ENCODE measurements around the gene RHOB.
"Not testable (repeated sequence)": the region's sequence is repeated elsewhere in the genome, so short reads cannot be mapped to it uniquely, and the experiment has no call there.

The RHOB gene

GRCh38 chr2:20454036-20454981 lies 7.4 kb downstream of the RHOB start:
- DNase-seq = no peak

- no peak for DNase-seq
These were observed 8.3 kb downstream of the RHOB start for GRCh38 chr2:20455076-20455587.

- no peak for DNase-seq
These were observed 9.3 kb downstream of the RHOB start for GRCh38 chr2:20456116-20456571.

- no peak for DNase-seq
These were observed 10.0 kb downstream of the RHOB start for GRCh38 chr2:20456636-20457426.

- DNase-seq = no peak
These were observed 11.1 kb downstream of the RHOB start for GRCh38 chr2:20457661-20458630.

- not testable (repeated sequence) for DNase-seq
These were observed 12.0 kb downstream of the RHOB start for GRCh38 chr2:20458737-20459484.

- no peak for DNase-seq
These were observed 19.0 kb downstream of the RHOB start for GRCh38 chr2:20465716-20466394.

- DNase-seq = no peak
These were observed 21.1 kb downstream of the RHOB start for GRCh38 chr2:20467789-20468548.

GRCh38 chr2:20468549-20469500 lies 22.0 kb downstream of the RHOB start:
- DNase-seq = no peak

- DNase-seq = no peak
These were observed 22.7 kb downstream of the RHOB start for GRCh38 chr2:20469595-20469994.

GRCh38 chr2:20470211-20470610 lies 23.3 kb downstream of the RHOB start:
- no peak for DNase-seq

GRCh38 chr2:20471148-20471547 lies 24.3 kb downstream of the RHOB start:
- no peak for DNase-seq

- DNase-seq = no peak
These were observed 25.2 kb downstream of the RHOB start for GRCh38 chr2:20471902-20472559.

- no peak for DNase-seq
These were observed 25.7 kb downstream of the RHOB start for GRCh38 chr2:20472569-20472968.

GRCh38 chr2:20473128-20473527 lies 26.3 kb downstream of the RHOB start:
- DNase-seq = no peak

GRCh38 chr2:20474757-20475566 lies 28.1 kb downstream of the RHOB start:
- DNase-seq = no peak

- no peak for DNase-seq
These were observed 28.7 kb downstream of the RHOB start for GRCh38 chr2:20475567-20475952.

GRCh38 chr2:20476481-20476880 lies 29.6 kb downstream of the RHOB start:
- DNase-seq = no peak
